DLD1 (cell line): Measurements from ENCODE around the gene PSMC1.
"Not testable (repeated sequence)": the region's sequence is repeated elsewhere in the genome, so short reads cannot be mapped to it uniquely, and the experiment has no call there.

Experiments used
- in situ Hi-C: cut with HindIII; loops from 2 replicates; pipeline ENCODE4 v1.10.0; 2017; ENCODE audit warnings: low sequenced_read_pairs

Gene PSMC1

GRCh38 chr14:90256354-90257131 lies at the start of gene PSMC1:
Gene PSMC1, plus strand, starts transcription at chr14:90256553. Its CDS starts 45 bp downstream, at chr14:90256598.
- in situ Hi-C loops, result no loop called here

GRCh38 chr14:90213099-90213748 lies 43.1 kb upstream of the PSMC1 start:
- in situ Hi-C loops, result no loop called here

GRCh38 chr14:90228478-90228877 lies 27.9 kb upstream of the PSMC1 start:
- in situ Hi-C loops, result no loop called here

- in situ Hi-C loops, result not testable (repeated sequence)
Measured at GRCh38 chr14:90229942-90230341, 26.4 kb upstream of the PSMC1 start.

GRCh38 chr14:90235179-90235976 lies 21.0 kb upstream of the PSMC1 start:
- in situ Hi-C loops, result no loop called here

GRCh38 chr14:90239139-90239538 lies 17.2 kb upstream of the PSMC1 start:
- in situ Hi-C loops, result no loop called here

- in situ Hi-C loops, result no loop called here
Measured at GRCh38 chr14:90242444-90242843, 13.9 kb upstream of the PSMC1 start.

GRCh38 chr14:90246936-90247335 lies 9.4 kb upstream of the PSMC1 start:
- in situ Hi-C loops, result no loop called here

- in situ Hi-C loops, result not testable (repeated sequence)
Measured at GRCh38 chr14:90247441-90247840, 8.9 kb upstream of the PSMC1 start.

- in situ Hi-C loops, result no loop called here
Measured at GRCh38 chr14:90248594-90248993, 7.8 kb upstream of the PSMC1 start.

- in situ Hi-C loops, result no loop called here
Measured at GRCh38 chr14:90253826-90254225, 2.5 kb upstream of the PSMC1 start.

GRCh38 chr14:90255871-90256270 lies 482 bp upstream of the PSMC1 start:
- in situ Hi-C loops, result no loop called here

- in situ Hi-C loops, result no loop called here
Measured at GRCh38 chr14:90263748-90264449, 7.5 kb downstream of the PSMC1 start.

GRCh38 chr14:90266441-90267154 lies 10.2 kb downstream of the PSMC1 start:
- in situ Hi-C loops, result no loop called here

GRCh38 chr14:90268420-90268819 lies 12.1 kb downstream of the PSMC1 start:
- in situ Hi-C loops, result no loop called here

GRCh38 chr14:90272523-90272922 lies 16.2 kb downstream of the PSMC1 start:
- in situ Hi-C loops, result no loop called here

GRCh38 chr14:90273532-90273931 lies 17.2 kb downstream of the PSMC1 start:
- in situ Hi-C loops, result no loop called here

- in situ Hi-C loops, result no loop called here
Measured at GRCh38 chr14:90274019-90274418, 17.7 kb downstream of the PSMC1 start.

- in situ Hi-C loops, result no loop called here
Measured at GRCh38 chr14:90274808-90275457, 18.6 kb downstream of the PSMC1 start.

- in situ Hi-C loops, result no loop called here
Measured at GRCh38 chr14:90275458-90275814, 19.1 kb downstream of the PSMC1 start.
